GM12878 (cell line): ENCODE data around the gene GALNTL6. TPM values are rescaled to one million over a fixed set of nuclear protein-coding genes. Genes with fewer than 3 reads are reported as not detected.

Experiments
- ATAC-seq: fragments of 200-7000 bp; cut with Tn5 transposase; 3 replicates; pipeline ENCODE4 v1.9.1; 2020; ENCODE audit warnings: mild to moderate bottlenecking, moderate library complexity
- BruUV-seq: library from RNA; stranded (reverse); fragments of 400-500 nt; replicated peaks from 2 replicates; lab custom pipeline; 2021; lab: Mats Ljungman, UMichigan
- CTCF ChIA-PET: fragments of 300-600 bp; sonication (Branson Sonifier 250); formaldehyde crosslinking; extraction: SDS; loops from one replicate; lab custom pipeline; 2021; ENCODE audit warnings: inconsistent platforms; lab: Yijun Ruan, JAX
- POLR2A ChIA-PET: fragments of 350-600 bp; formaldehyde crosslinking; extraction: SDS; loops from one replicate; lab custom pipeline; 2021; ENCODE audit warnings: inconsistent platforms; lab: Charles Lee
- RAD21 ChIA-PET: fragments of 300-600 bp; sonication (Branson Sonifier 250); formaldehyde crosslinking; loops from one replicate; lab custom pipeline; 2023; ENCODE audit warnings: antibody characterized with exemption; ENCODE audit not compliant: unreplicated experiment; lab: Charles Lee
- SMC1A ChIA-PET: fragments of 300-600 bp; sonication (Branson Sonifier 250); formaldehyde crosslinking; loops from one replicate; lab custom pipeline; 2023; ENCODE audit not compliant: unreplicated experiment, uncharacterized antibody; lab: Charles Lee
- DNase-seq: peaks from one replicate; pipeline ENCODE4 v3.0.0-alpha.2; 2011; ENCODE audit warnings: low read depth, low spot score
- FAIRE-seq: peaks from 3 replicates; lab custom pipeline; 2011; peaks lifted over from hg19 to GRCh38; lab: Jason Lieb, UNC
- H2AFZ ChIP-seq: 2 replicates; pipeline ENCODE4 v1.6.0; 2011; ENCODE audit warnings: low read depth, low read length, control low read depth; ENCODE audit not compliant: control insufficient read depth
- H3K27ac ChIP-seq: 2 replicates; pipeline ENCODE4 v1.5.1; 2011; ENCODE audit warnings: control low read depth; ENCODE audit not compliant: control insufficient read depth, insufficient read depth
- H3K27me3 ChIP-seq, 2 experiments: replicated peaks in 1 of 2; 2 replicates each; pipeline versions ENCODE4 v1.6.0 to v1.6.1; 2011; ENCODE audit warnings: low read length in 1 of 2; ENCODE audit not compliant: control insufficient read depth in 2 of 2, insufficient read depth in 2 of 2
- H3K36me3 ChIP-seq, 2 experiments: 2 replicates each; pipeline ENCODE4 v1.5.1; 2011; ENCODE audit warnings: low read length in 1 of 2; ENCODE audit not compliant: control insufficient read depth in 2 of 2, insufficient read depth in 2 of 2
- H3K4me1 ChIP-seq: 2 replicates; pipeline ENCODE4 v1.6.1; 2011; ENCODE audit warnings: mild to moderate bottlenecking, low read length, moderate library complexity, mixed read lengths; ENCODE audit not compliant: control insufficient read depth, insufficient read depth
- H3K4me2 ChIP-seq: 2 replicates; pipeline ENCODE4 v1.6.0; 2011; ENCODE audit warnings: control low read depth; ENCODE audit not compliant: control insufficient read depth, insufficient read depth
- H3K4me3 ChIP-seq: fragments of 200-600 bp; sonication (generic); 2 replicates; pipeline ENCODE4 v1.5.1; 2016
- H3K79me2 ChIP-seq: 2 replicates; pipeline ENCODE4 v1.6.0; 2011; ENCODE audit warnings: low read length; ENCODE audit not compliant: control insufficient read depth, insufficient read depth
- H3K9ac ChIP-seq: 2 replicates; pipeline ENCODE4 v1.8.0; 2011; ENCODE audit warnings: low read length, control low read depth, mixed read lengths; ENCODE audit not compliant: control insufficient read depth, insufficient read depth
- H3K9me3 ChIP-seq: replicated peaks from 3 replicates; pipeline ENCODE4 v1.5.1; 2011; ENCODE audit warnings: mild to moderate bottlenecking, low read length; ENCODE audit not compliant: control insufficient read depth, insufficient read depth
- H4K20me1 ChIP-seq: 2 replicates; pipeline ENCODE4 v1.6.0; 2011; ENCODE audit not compliant: control insufficient read depth, insufficient read depth
- E2F8 ChIP-seq: fragments of 450-650 bp; IDR thresholded peaks from 2 replicates; pipeline ENCODE4 v1.6.1; 2018; ENCODE audit warnings: mild to moderate bottlenecking, low read depth, moderate library complexity; ENCODE audit not compliant: partially characterized antibody
- EZH2 ChIP-seq: IDR thresholded peaks from 2 replicates; pipeline ENCODE4 v1.6.1; 2012; ENCODE audit warnings: low read depth, mild to moderate bottlenecking, control low read depth, inconsistent platforms, low read length, borderline replicate concordance; ENCODE audit not compliant: control insufficient read depth
- KLF5 ChIP-seq: fragments of 450-650 bp; IDR thresholded peaks from 2 replicates; pipeline ENCODE4 v1.6.1; 2014; ENCODE audit warnings: mild to moderate bottlenecking; ENCODE audit not compliant: partially characterized antibody
- MEF2A ChIP-seq: IDR thresholded peaks from 2 replicates; pipeline ENCODE4 v1.6.1; 2011; ENCODE audit warnings: low read depth, mild to moderate bottlenecking, low read length, moderate library complexity; ENCODE audit not compliant: insufficient read depth
- MLLT1 ChIP-seq: fragments of 450-650 bp; IDR thresholded peaks from 2 replicates; pipeline ENCODE4 v1.6.1; 2016; ENCODE audit warnings: mild to moderate bottlenecking
- NR2F1 ChIP-seq: fragments of 450-650 bp; conservative IDR thresholded peaks from 2 replicates; pipeline ENCODE4 v1.6.1; 2017; ENCODE audit warnings: mild to moderate bottlenecking
- POLR2AphosphoS2 ChIP-seq: IDR thresholded peaks from 2 replicates; pipeline ENCODE4 v1.6.1; 2011; ENCODE audit warnings: low read depth, mild to moderate bottlenecking, low read length, improper control_type of control experiment, moderate library complexity
- RUNX3 ChIP-seq: IDR thresholded peaks from 2 replicates; pipeline ENCODE4 v1.6.1; 2012; ENCODE audit warnings: low read length, inconsistent platforms
- SMAD5 ChIP-seq: IDR thresholded peaks from 2 replicates; pipeline ENCODE4 v1.6.1; 2016; ENCODE audit warnings: antibody characterized with exemption, low read depth
- SMC3 ChIP-seq: IDR thresholded peaks from 2 replicates; pipeline ENCODE4 v1.6.1; 2011; ENCODE audit warnings: low read length, improper control_type of control experiment, borderline replicate concordance
- SREBF1 ChIP-seq: IDR thresholded peaks from 2 replicates; pipeline ENCODE4 v1.6.1; 2012; ENCODE audit warnings: mild to moderate bottlenecking, low read length
- YBX1 ChIP-seq: fragments of 450-650 bp; IDR thresholded peaks from 2 replicates; pipeline ENCODE4 v1.6.1; 2016; ENCODE audit warnings: antibody characterized with exemption
- WGBS: methylation state at CpG from one replicate; pipeline ENCODE4 v1.1.6; 2016; ENCODE audit warnings: low lambda C conversion rate; ENCODE audit not compliant: insufficient replicate concordance, insufficient coverage; ENCODE audit errors: missing lambda C conversion rate; 5-methylcytosine and 5-hydroxymethylcytosine counted together
- in situ Hi-C: fragments of 300-500 bp; cut with MboI; formaldehyde crosslinking; loops from 9 replicates; pipeline ENCODE4 v1.14.3; 2018; ENCODE audit warnings: mixed read lengths
- intact Hi-C: fragments of 100-400 bp; cut with micrococcal nuclease; formaldehyde crosslinking; loops from one replicate; pipeline ENCODE4 v1.14.2; 2022; ENCODE audit not compliant: unreplicated experiment
- polyA plus RNA-seq, 11 experiments: library from polyadenylated mRNA; depleted of rRNA in 4 of 11; unstranded in 6 of 11; stranded (reverse) in 5 of 11; fragments of >200 nt; fragmentation: Nextera tagmentation in 4 of 11; fragmentation: Illumina TruSeq in 1 of 11; extraction: Ambion mirVana in 4 of 11; extraction: Trizol in 1 of 11; gene quantifications; 1 replicate in 1 of 11; 2 replicates in 10 of 11; pipeline versions ENCODE4 v1.2.1 to v1.2.3, GENCODE V29; 2011 to 2016; ENCODE audit warnings: inconsistent platforms in 2 of 11, missing spikeins in 2 of 11, low read depth in 1 of 11
- total RNA-seq, 4 experiments: library from RNA; depleted of rRNA in 3 of 4; stranded (reverse); fragments of >200 nt in 3 of 4; fragmentation: Illumina TruSeq in 1 of 4; extraction: Trizol in 1 of 4; gene quantifications; 2 replicates each; pipeline versions ENCODE4 v1.2.1 to v1.2.3, GENCODE V29; 2013 to 2021
- TF ChIP-seq, protein P1 (sequence below): fragments of 450-650 bp; IDR thresholded peaks from 2 replicates; pipeline ENCODE4 v1.6.1; 2017; ENCODE audit warnings: mild to moderate bottlenecking, moderate library complexity

GALNTL6 gene
- total and polyA plus RNA-seq, 10 of the 15 experiments (the other 5 are each of a cell fraction or from before 2014, with no cell fraction given) = 0.01 to 0.29 TPM; not detected in 8

GRCh38 chr4:172995161-172995560 lies 1182.0 kb downstream of the GALNTL6 start (continued):
- TF ChIP-seq E2F8 (no peak), SMC3 (no peak), SMAD5 (no peak), KLF5 (no peak)

DNA sequence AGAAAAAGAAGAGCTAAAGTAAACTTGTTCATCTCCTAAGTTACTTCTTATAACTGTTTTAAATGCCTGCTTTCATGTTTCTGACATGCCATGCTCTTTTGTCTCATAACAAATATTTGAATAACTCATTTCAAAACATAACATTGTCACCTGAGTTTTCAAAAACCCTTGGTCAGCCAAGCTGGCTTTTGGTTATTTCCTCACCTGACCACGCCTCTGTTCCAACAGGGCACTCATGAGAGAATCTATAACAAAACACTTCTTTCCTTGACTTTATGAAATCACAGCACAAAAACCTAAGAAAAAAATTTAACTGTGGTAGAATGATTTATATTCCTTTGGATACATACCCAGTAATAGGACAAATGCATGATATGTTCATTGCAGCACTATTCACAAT lies 1182.5 kb downstream of the GALNTL6 start:
- H3K9ac ChIP-seq = no peak overlapping the region
- H3K27me3 ChIP-seq = no peaks in the 10 kb centered on the region
- ATAC-seq (no peak), FAIRE-seq (no peak), DNase-seq (no peak)
- H3K4me3 ChIP-seq = no peak overlapping the region
- no peak overlapping the region for H2AFZ ChIP-seq
- WGBS = 39% methylated on average over 1 of the region's 1 CpG
- H3K4me2 ChIP-seq = no peak overlapping the region
- intact Hi-C loops (no loop called here), in situ Hi-C loops (no loop called here)
- BruUV-seq = no TSS peak
- no peaks in the 10 kb centered on the region for H3K36me3 ChIP-seq
- ChIA-PET RAD21 (no interaction called here), SMC1A (interaction anchor here (0.9 to 1.9 kb wide), 2 partner anchors 18 to 135 kb away, joined by 3 to 4 read pairs; no protein-coding TSS in a partner anchor), CTCF (interaction anchor here (0.7 to 3.3 kb wide), 2 partner anchors 17 to 18 kb away, joined by 4 to 10 read pairs; no protein-coding TSS in a partner anchor), POLR2A (interaction anchor here (1.2 kb wide), 1 partner anchor 9 kb away, joined by 4 read pairs; no protein-coding TSS in a partner anchor)
- no peak overlapping the region for H3K27ac ChIP-seq
- H3K9me3 ChIP-seq = no peaks in the 10 kb centered on the region
- H3K79me2 ChIP-seq = no peaks in the 10 kb centered on the region
- H4K20me1 ChIP-seq = no peaks in the 10 kb centered on the region
- no peaks in the 10 kb centered on the region for H3K4me1 ChIP-seq
- TF ChIP-seq YBX1 (no peak), POLR2AphosphoS2 (no peak), MEF2A (no peak), NR2F1 (no peak), RUNX3 (no peak), EZH2 (no peak), SREBF1 (no peak), MLLT1 (no peak)
- TF ChIP-seq, protein P1, sequence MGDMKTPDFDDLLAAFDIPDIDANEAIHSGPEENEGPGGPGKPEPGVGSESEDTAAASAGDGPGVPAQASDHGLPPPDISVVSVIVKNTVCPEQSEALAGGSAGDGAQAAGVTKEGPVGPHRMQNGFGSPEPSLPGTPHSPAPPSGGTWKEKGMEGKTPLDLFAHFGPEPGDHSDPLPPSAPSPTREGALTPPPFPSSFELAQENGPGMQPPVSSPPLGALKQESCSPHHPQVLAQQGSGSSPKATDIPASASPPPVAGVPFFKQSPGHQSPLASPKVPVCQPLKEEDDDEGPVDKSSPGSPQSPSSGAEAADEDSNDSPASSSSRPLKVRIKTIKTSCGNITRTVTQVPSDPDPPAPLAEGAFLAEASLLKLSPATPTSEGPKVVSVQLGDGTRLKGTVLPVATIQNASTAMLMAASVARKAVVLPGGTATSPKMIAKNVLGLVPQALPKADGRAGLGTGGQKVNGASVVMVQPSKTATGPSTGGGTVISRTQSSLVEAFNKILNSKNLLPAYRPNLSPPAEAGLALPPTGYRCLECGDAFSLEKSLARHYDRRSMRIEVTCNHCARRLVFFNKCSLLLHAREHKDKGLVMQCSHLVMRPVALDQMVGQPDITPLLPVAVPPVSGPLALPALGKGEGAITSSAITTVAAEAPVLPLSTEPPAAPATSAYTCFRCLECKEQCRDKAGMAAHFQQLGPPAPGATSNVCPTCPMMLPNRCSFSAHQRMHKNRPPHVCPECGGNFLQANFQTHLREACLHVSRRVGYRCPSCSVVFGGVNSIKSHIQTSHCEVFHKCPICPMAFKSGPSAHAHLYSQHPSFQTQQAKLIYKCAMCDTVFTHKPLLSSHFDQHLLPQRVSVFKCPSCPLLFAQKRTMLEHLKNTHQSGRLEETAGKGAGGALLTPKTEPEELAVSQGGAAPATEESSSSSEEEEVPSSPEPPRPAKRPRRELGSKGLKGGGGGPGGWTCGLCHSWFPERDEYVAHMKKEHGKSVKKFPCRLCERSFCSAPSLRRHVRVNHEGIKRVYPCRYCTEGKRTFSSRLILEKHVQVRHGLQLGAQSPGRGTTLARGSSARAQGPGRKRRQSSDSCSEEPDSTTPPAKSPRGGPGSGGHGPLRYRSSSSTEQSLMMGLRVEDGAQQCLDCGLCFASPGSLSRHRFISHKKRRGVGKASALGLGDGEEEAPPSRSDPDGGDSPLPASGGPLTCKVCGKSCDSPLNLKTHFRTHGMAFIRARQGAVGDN = no peak
